ENCODE results near the gene DHX40.
A peak's percentile ranks its signal among the peaks of the same experiment; 100 is the strongest.

DHX40 gene

DNA sequence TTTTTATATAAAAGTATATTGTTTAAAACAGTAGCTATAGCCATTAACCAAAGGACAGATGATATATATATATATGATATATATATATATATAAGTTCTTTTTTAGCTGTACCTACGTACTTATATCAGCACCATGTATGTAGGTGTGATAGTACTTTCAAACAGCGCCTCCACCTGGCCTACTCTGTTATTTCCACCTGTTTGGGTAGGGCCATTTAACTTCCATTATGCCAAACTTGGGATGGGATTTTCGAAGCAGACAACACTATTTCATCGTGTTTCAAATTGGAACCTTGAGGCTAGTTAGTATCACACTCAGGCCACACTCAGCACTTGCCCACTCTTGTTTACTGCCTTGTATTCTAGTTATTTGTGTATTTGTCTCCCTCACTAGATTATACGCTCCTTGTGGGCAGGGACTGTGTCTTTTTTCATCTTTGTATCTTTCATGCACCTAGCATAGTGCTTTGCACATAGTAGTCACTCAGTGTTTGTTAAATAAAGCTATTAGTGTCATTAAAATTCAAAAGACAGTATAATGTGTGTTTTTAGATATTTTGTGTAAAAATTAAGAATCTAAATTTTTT, 42.5 kb downstream of the DHX40 start:
- H3K4me3 ChIP-seq (ENCODE audit: low read depth, low read length), result no peak overlapping the region
- TF ChIP-seq, protein P1, sequence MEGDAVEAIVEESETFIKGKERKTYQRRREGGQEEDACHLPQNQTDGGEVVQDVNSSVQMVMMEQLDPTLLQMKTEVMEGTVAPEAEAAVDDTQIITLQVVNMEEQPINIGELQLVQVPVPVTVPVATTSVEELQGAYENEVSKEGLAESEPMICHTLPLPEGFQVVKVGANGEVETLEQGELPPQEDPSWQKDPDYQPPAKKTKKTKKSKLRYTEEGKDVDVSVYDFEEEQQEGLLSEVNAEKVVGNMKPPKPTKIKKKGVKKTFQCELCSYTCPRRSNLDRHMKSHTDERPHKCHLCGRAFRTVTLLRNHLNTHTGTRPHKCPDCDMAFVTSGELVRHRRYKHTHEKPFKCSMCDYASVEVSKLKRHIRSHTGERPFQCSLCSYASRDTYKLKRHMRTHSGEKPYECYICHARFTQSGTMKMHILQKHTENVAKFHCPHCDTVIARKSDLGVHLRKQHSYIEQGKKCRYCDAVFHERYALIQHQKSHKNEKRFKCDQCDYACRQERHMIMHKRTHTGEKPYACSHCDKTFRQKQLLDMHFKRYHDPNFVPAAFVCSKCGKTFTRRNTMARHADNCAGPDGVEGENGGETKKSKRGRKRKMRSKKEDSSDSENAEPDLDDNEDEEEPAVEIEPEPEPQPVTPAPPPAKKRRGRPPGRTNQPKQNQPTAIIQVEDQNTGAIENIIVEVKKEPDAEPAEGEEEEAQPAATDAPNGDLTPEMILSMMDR (IDR thresholded peaks at IDR 0.05; ENCODE audit: low read depth, low read length), result no peak

DNA sequence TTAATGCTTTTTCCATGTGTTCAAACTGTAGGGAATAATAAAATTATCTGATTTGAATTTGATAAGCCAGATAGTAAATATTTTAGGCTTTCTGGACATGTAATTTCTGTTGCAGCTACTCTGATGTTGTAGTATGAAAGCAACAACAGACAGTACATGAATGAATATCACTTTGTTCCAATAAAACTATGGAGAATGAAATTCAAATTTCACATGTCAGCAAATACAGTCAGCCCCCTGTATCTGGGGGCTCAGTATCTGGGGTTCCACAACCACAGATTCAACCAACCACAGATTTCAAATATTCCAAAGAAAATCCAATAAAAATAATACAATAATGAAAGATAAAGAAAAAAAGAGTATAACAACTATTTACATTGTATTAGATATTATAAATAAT, 46.1 kb downstream of the DHX40 start:
- TF ChIP-seq, protein P1 (IDR thresholded peaks at IDR 0.05; ENCODE audit: low read depth, low read length), result no peak
- no peak overlapping the region for H3K4me3 ChIP-seq (ENCODE audit: low read depth, low read length)

DNA sequence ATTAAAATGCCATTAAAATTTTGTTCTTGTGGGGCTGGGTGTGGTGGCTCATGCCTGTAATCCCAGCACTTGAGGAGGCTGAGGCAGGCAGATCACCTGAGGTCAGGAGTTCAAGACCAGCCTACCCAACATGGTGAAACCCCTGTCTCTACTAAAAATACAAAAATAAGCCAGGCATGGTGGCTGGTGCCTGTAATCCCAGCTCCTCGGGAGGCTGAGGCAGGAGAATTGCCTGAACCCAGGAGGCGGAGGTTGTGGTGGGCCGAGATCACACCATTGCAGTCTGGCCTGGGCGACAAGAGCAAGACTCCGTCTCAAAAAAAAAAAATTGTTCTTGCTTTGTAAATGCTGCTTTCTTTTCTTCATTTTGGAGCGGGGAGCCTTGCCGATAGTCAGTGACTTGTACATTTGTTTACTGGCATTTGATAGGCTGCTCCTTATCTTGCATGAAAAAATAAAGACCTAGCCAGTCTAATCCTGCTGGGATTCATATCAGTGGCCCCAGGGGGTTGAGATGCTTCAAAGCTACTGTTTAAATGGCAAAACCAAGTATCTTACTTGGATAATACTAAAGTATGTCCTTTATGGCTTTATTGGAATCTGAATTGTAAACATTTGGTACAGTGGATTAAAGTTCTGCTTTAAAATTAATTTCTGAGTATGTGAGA, 51.0 kb downstream of the DHX40 start:
- TF ChIP-seq, protein P1 (IDR thresholded peaks at IDR 0.05; ENCODE audit: low read depth, low read length), result no peak
- H3K4me3 ChIP-seq (ENCODE audit: low read depth, low read length), result no peak overlapping the region

DNA sequence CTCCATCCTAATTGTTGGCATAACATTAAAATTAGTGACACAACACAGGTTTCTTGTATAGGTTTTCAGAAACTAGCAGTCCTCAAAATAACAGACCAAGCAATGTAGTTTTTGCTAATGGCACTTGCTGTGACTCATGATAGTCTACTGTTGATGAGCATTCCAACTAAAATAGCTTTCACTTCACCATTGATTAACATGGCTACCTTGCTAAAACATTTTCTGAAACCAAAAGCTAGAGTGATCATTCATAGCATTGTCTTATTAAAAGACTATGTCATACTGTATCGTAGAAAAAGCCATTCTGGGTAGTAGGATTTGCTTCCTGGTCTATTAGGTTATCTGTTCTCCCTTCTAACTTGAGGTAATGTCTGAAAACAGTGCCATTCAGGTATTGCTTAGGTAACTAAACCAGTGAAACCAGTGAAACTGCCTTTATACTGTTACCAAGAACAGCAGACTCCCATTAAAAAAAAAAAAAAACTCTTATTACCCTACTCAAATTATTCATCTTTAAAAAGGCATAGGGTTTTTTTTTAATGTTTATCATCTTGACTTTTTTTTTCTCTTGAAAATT, 51.8 kb downstream of the DHX40 start:
- no peak overlapping the region for H3K4me3 ChIP-seq (ENCODE audit: low read depth, low read length)

DNA sequence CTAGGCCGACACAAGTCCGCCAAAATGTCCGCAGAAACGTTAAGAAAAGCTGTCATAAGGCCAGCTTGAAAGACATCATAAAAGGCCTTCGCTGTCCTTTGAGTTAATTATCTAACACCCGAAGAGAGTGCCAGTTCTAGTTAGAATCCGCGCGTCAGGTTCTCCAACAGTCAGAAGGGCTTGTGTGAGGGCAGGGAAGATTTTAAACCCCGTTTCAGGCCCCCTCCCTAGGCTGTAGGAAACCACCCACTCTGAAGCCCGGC, 53.6 kb downstream of the DHX40 start:
- TF ChIP-seq, protein P1 (IDR thresholded peaks at IDR 0.05; ENCODE audit: low read depth, low read length), result no peak
- H3K4me3 ChIP-seq (ENCODE audit: low read depth, low read length), result peak overlapping the region; percentile 96

More for the DNA sequence above, 51.8 kb downstream of the DHX40 start:
- TF ChIP-seq, protein P1 (IDR thresholded peaks at IDR 0.05; ENCODE audit: low read depth, low read length), result no peak

DNA sequence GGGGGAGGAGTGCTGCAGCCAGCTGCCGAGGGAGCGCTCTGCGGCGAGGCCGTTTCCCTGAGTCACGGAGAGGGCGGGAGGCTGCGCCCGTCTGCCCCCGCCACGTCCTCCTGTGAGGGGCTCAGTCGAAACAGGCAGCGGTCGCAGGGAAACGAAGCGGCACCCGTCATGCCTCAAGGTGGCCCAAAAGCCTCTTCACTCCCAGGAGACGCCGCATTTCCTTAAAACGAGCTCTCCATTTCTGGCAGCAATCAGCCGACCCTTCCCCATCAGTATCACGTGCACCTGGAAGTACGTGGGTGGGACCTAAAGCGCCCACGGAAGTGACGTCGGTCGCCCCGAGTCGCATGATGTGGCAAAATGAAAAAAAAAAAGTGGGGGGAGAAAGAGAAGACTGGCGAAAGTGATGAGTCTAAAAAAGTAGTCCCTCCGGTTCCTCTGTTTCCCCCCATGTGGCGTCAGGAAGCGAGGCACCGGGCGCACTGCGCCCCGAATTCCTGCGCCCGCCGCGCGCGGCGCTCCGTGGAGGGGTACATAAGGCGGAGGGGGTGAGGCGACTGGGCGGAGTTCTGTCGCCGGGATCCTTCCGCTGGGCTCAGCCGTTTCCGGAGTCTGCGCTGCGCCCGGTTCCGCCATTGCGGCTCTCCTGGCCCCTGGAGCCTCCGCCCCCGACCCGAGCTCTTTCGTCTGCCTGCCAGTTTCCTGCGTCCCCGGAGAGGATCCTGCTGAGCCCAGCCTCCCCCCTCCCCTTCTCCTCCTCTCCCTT, 54.1 kb downstream of the DHX40 start, which contains the start of gene CLTC:
Gene CLTC, plus strand, starts transcription at position 598 of the 766 bp plus-strand sequence. CDS start 237 bp downstream, outside the sequence.
- TF ChIP-seq, protein P1 (IDR thresholded peaks at IDR 0.05; ENCODE audit: low read depth, low read length), result no peak
- peak within 1 kb of the TSS; percentile 96 for H3K4me3 ChIP-seq (ENCODE audit: low read depth, low read length)

DNA sequence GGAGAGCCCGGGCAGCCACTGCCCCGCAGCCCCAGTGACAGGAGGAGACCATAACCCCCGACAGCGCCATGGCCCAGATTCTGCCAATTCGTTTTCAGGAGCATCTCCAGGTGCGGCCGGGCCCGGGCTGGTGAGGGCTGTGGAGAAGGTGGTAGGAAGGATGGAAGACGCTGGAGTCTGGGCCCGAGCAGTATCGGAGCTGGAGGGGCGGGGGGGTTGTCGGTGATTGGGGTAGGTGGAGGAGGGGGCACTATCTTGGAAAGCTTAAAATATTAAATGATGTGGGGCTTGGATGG, 54.6 kb downstream of the DHX40 start:
- TF ChIP-seq, protein P1 (IDR thresholded peaks at IDR 0.05; ENCODE audit: low read depth, low read length), result no peak
- H3K4me3 ChIP-seq (ENCODE audit: low read depth, low read length), result peak overlapping the region; percentile 96

Data from WI38 (cell line).